Measurements from ENCODE around the gene SLC2A3.
"Not testable (repeated sequence)": the region's sequence is repeated elsewhere in the genome, so short reads cannot be mapped to it uniquely, and the experiment has no call there.

The SLC2A3 gene

GRCh38 chr12:7915661-7916403 is 20.2 kb downstream of the SLC2A3 start:
- DNase-seq: peak; percentile 7

GRCh38 chr12:7910106-7910505 is 25.9 kb downstream of the SLC2A3 start:
- DNase-seq: not testable (repeated sequence)

GRCh38 chr12:7907009-7907408 is 29.0 kb downstream of the SLC2A3 start:
- peak; percentile 33 for DNase-seq

- DNase-seq: not testable (repeated sequence)
These were observed 29.7 kb downstream of the SLC2A3 start for GRCh38 chr12:7906303-7906702.

GRCh38 chr12:7905600-7906125 is 30.3 kb downstream of the SLC2A3 start:
- DNase-seq: not testable (repeated sequence)

- DNase-seq: no peak
These were observed 30.9 kb downstream of the SLC2A3 start for GRCh38 chr12:7905071-7905470.

GRCh38 chr12:7902416-7902815 is 33.6 kb downstream of the SLC2A3 start:
- DNase-seq: not testable (repeated sequence)

GRCh38 chr12:7899755-7900154 is 36.2 kb downstream of the SLC2A3 start:
- no peak for DNase-seq

GRCh38 chr12:7896726-7897125 is 39.3 kb downstream of the SLC2A3 start:
- DNase-seq: not testable (repeated sequence)

GRCh38 chr12:7892186-7892980 is 43.6 kb downstream of the SLC2A3 start:
- peak; percentile 47 for DNase-seq

GRCh38 chr12:7884689-7885088 is 51.3 kb downstream of the SLC2A3 start:
- DNase-seq: peak; percentile 74

- not testable (repeated sequence) for DNase-seq
These were observed 54.3 kb downstream of the SLC2A3 start for GRCh38 chr12:7881736-7882120.

GRCh38 chr12:7880952-7881735 is 54.8 kb downstream of the SLC2A3 start:
- not testable (repeated sequence) for DNase-seq

GRCh38 chr12:7879246-7879645 is 56.7 kb downstream of the SLC2A3 start:
- no peak for DNase-seq

GRCh38 chr12:7877420-7877819 is 58.6 kb downstream of the SLC2A3 start:
- DNase-seq: no peak

GRCh38 chr12:7872566-7873319 is 63.2 kb downstream of the SLC2A3 start, which contains the start of gene SLC2A14:
Gene SLC2A14 (minus strand): TSS chr12:7872915. CDS start chr12:7869880, 3,035 bp downstream.
- no peak for DNase-seq

- DNase-seq: no peak
These were observed 65.7 kb downstream of the SLC2A3 start for GRCh38 chr12:7870335-7870734.
